HG03457 (cell line): ENCODE measurements around the gene SGCD.

Source experiments
- ATAC-seq: cut with Tn5 transposase; IDR thresholded peaks from one replicate; pipeline ENCODE4 v1.9.1; 2021; ENCODE audit warnings: moderate number of reproducible peaks; ENCODE audit not compliant: unreplicated experiment

Gene SGCD

GRCh38 chr5:156755421-156756087, 428.6 kb downstream of the SGCD start:
- ATAC-seq, result no peak

- no peak for ATAC-seq
Observed at GRCh38 chr5:156758011-156758791, 431.2 kb downstream of the SGCD start.

GRCh38 chr5:156759156-156759555, 432.2 kb downstream of the SGCD start:
- ATAC-seq, result no peak

GRCh38 chr5:156762771-156763170, 435.8 kb downstream of the SGCD start:
- no peak for ATAC-seq

- no peak for ATAC-seq
Observed at GRCh38 chr5:156764176-156764971, 437.4 kb downstream of the SGCD start.

- no peak for ATAC-seq
Observed at GRCh38 chr5:156774273-156774672, 447.3 kb downstream of the SGCD start.

GRCh38 chr5:156778139-156778706, 451.3 kb downstream of the SGCD start:
- no peak for ATAC-seq

- no peak for ATAC-seq
Observed at GRCh38 chr5:156778752-156779151, 451.8 kb downstream of the SGCD start.

- no peak for ATAC-seq
Observed at GRCh38 chr5:156779436-156779835, 452.5 kb downstream of the SGCD start.

GRCh38 chr5:156783092-156783491, 456.1 kb downstream of the SGCD start:
- no peak for ATAC-seq

GRCh38 chr5:156794687-156795086, 467.7 kb downstream of the SGCD start:
- no peak for ATAC-seq

GRCh38 chr5:156798201-156798600, 471.2 kb downstream of the SGCD start:
- no peak for ATAC-seq

- no peak for ATAC-seq
Observed at GRCh38 chr5:156799171-156799570, 472.2 kb downstream of the SGCD start.

GRCh38 chr5:156800929-156801328, 474.0 kb downstream of the SGCD start:
- ATAC-seq, result no peak

GRCh38 chr5:156802501-156802900, 475.5 kb downstream of the SGCD start:
- no peak for ATAC-seq

GRCh38 chr5:156803404-156803803, 476.4 kb downstream of the SGCD start:
- ATAC-seq, result no peak

GRCh38 chr5:156812959-156813358, 486.0 kb downstream of the SGCD start:
- ATAC-seq, result no peak

- ATAC-seq, result no peak
Observed at GRCh38 chr5:156815988-156816599, 489.1 kb downstream of the SGCD start.
